GM19193 (cell line): ENCODE results near the gene IL13.

ENCODE experiments used
- POLR2A ChIP-seq: IDR thresholded peaks from 4 replicates; pipeline ENCODE4 v1.6.1; 2011; ENCODE audit not compliant: insufficient read depth, insufficient read length; ENCODE audit errors: extremely low read depth

IL13 gene

GRCh38 chr5:132657676-132658380, at the start of gene IL13:
TSS of gene IL13 (plus strand) at chr5:132658173. CDS start at chr5:132658187, 14 bp downstream.
- TF ChIP-seq POLR2A: no peak

GRCh38 chr5:132611965-132612364, 46.0 kb upstream of the IL13 start:
- TF ChIP-seq POLR2A: no peak

- no peak for TF ChIP-seq POLR2A
Measured at GRCh38 chr5:132612846-132613245, 45.1 kb upstream of the IL13 start.

- no peak for TF ChIP-seq POLR2A
Measured at GRCh38 chr5:132621699-132622098, 36.3 kb upstream of the IL13 start.

- TF ChIP-seq POLR2A: no peak
Measured at GRCh38 chr5:132622608-132623007, 35.4 kb upstream of the IL13 start.

- TF ChIP-seq POLR2A: no peak
Measured at GRCh38 chr5:132627470-132627869, 30.5 kb upstream of the IL13 start.

- TF ChIP-seq POLR2A: no peak
Measured at GRCh38 chr5:132628814-132629213, 29.2 kb upstream of the IL13 start.

- no peak for TF ChIP-seq POLR2A
Measured at GRCh38 chr5:132629230-132629944, 28.6 kb upstream of the IL13 start.

GRCh38 chr5:132635873-132636272, 22.1 kb upstream of the IL13 start:
- no peak for TF ChIP-seq POLR2A

- TF ChIP-seq POLR2A: no peak
Measured at GRCh38 chr5:132637241-132637640, 20.7 kb upstream of the IL13 start.

GRCh38 chr5:132639706-132640130, 18.3 kb upstream of the IL13 start:
- TF ChIP-seq POLR2A: no peak

- no peak for TF ChIP-seq POLR2A
Measured at GRCh38 chr5:132640613-132641012, 17.4 kb upstream of the IL13 start.

- TF ChIP-seq POLR2A: no peak
Measured at GRCh38 chr5:132641241-132641723, 16.7 kb upstream of the IL13 start.

GRCh38 chr5:132641841-132642240, 16.1 kb upstream of the IL13 start:
- TF ChIP-seq POLR2A: no peak

GRCh38 chr5:132644177-132644576, 13.8 kb upstream of the IL13 start:
- TF ChIP-seq POLR2A: no peak
